Measurements from ENCODE around the gene CARD8. TPM values are rescaled to one million over a fixed set of nuclear protein-coding genes. Genes with fewer than 3 reads are reported as not detected.

Gene CARD8
- total RNA-seq, 1 experiment from 2014 or later: 23.0 TPM

DNA sequence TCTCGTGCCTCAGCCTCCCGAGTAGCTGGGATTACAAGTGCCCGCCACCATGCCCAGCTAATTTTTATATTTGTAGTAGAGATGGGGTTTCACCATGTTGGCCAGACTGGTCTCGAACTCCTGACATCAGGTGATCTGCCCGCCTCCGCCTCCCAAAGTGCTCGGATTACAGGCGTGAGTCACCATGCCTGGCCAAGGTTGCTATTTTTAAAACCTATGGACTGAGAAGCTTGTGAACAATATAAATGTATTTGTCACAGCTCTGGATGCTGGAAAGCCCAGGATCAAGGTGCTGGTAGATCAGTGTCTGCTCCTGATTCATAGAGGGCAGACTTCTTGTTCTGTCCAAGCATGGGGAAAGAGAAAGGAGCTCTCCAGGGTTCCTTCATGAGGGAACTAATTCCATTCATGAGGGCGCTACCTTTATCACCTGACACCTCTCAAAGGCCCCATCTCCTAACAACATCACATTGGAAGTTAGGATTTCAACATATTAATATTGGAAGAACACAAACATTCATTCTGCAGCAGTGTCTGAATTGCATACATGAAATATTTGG is 16.1 kb downstream of the CARD8 start:
- H3K4me1 Mint-ChIP-seq: peaks cover 8% of the 10 kb centered on the region
- CTCF ChIA-PET: interaction anchor here (0.6 kb wide), 1 partner anchor 27 kb away, joined by 3 read pairs; no protein-coding TSS in a partner anchor
- DNase-seq (ENCODE audit: low spot score) (no peak), ATAC-seq (no peak)
- H3K9me3 Mint-ChIP-seq: no peaks in the 10 kb centered on the region
- H3K27me3 Mint-ChIP-seq (ENCODE audit: low read depth): no peaks in the 10 kb centered on the region
- H3K27ac Mint-ChIP-seq: no peak overlapping the region
- peaks cover 18% of the 10 kb centered on the region for H3K36me3 Mint-ChIP-seq
- H3K4me3 Mint-ChIP-seq: no peak overlapping the region
- POLR2A ChIA-PET: no interaction called here
- TF ChIP-seq, protein P1, sequence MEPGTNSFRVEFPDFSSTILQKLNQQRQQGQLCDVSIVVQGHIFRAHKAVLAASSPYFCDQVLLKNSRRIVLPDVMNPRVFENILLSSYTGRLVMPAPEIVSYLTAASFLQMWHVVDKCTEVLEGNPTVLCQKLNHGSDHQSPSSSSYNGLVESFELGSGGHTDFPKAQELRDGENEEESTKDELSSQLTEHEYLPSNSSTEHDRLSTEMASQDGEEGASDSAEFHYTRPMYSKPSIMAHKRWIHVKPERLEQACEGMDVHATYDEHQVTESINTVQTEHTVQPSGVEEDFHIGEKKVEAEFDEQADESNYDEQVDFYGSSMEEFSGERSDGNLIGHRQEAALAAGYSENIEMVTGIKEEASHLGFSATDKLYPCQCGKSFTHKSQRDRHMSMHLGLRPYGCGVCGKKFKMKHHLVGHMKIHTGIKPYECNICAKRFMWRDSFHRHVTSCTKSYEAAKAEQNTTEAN (CRISPR knock-in tag; IDR thresholded peaks at IDR 0.05): no peak
- no peak for TF ChIP-seq ARID4B (CRISPR knock-in tag; IDR thresholded peaks at IDR 0.05; ENCODE audit: borderline replicate concordance)
- TF ChIP-seq ZSCAN18 (CRISPR knock-in tag; IDR thresholded peaks at IDR 0.05): no peak
- TF ChIP-seq ZNF532 (CRISPR knock-in tag; IDR thresholded peaks at IDR 0.05; ENCODE audit: borderline replicate concordance): no peak
- TF ChIP-seq ZNF416 (CRISPR knock-in tag; IDR thresholded peaks at IDR 0.05): no peak
- TF ChIP-seq, protein P2, sequence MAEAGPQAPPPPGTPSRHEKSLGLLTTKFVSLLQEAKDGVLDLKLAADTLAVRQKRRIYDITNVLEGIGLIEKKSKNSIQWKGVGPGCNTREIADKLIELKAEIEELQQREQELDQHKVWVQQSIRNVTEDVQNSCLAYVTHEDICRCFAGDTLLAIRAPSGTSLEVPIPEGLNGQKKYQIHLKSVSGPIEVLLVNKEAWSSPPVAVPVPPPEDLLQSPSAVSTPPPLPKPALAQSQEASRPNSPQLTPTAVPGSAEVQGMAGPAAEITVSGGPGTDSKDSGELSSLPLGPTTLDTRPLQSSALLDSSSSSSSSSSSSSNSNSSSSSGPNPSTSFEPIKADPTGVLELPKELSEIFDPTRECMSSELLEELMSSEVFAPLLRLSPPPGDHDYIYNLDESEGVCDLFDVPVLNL (CRISPR knock-in tag; IDR thresholded peaks at IDR 0.05; ENCODE audit: borderline replicate concordance, low read depth): no peak
- TF ChIP-seq IRF2 (CRISPR knock-in tag; IDR thresholded peaks at IDR 0.05; ENCODE audit: borderline replicate concordance, low read depth): no peak
- TF ChIP-seq NFATC4 (CRISPR knock-in tag; IDR thresholded peaks at IDR 0.05): no peak
- no peak for TF ChIP-seq ATF1 (CRISPR knock-in tag; IDR thresholded peaks at IDR 0.05)
- TF ChIP-seq E2F5 (CRISPR knock-in tag; IDR thresholded peaks at IDR 0.05): no peak
- TF ChIP-seq, protein P3, sequence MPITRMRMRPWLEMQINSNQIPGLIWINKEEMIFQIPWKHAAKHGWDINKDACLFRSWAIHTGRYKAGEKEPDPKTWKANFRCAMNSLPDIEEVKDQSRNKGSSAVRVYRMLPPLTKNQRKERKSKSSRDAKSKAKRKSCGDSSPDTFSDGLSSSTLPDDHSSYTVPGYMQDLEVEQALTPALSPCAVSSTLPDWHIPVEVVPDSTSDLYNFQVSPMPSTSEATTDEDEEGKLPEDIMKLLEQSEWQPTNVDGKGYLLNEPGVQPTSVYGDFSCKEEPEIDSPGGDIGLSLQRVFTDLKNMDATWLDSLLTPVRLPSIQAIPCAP (CRISPR knock-in tag; IDR thresholded peaks at IDR 0.05): no peak
- TF ChIP-seq, protein P4, sequence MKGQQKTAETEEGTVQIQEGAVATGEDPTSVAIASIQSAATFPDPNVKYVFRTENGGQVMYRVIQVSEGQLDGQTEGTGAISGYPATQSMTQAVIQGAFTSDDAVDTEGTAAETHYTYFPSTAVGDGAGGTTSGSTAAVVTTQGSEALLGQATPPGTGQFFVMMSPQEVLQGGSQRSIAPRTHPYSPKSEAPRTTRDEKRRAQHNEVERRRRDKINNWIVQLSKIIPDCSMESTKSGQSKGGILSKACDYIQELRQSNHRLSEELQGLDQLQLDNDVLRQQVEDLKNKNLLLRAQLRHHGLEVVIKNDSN (CRISPR knock-in tag; IDR thresholded peaks at IDR 0.05): no peak
- TF ChIP-seq, protein P5, sequence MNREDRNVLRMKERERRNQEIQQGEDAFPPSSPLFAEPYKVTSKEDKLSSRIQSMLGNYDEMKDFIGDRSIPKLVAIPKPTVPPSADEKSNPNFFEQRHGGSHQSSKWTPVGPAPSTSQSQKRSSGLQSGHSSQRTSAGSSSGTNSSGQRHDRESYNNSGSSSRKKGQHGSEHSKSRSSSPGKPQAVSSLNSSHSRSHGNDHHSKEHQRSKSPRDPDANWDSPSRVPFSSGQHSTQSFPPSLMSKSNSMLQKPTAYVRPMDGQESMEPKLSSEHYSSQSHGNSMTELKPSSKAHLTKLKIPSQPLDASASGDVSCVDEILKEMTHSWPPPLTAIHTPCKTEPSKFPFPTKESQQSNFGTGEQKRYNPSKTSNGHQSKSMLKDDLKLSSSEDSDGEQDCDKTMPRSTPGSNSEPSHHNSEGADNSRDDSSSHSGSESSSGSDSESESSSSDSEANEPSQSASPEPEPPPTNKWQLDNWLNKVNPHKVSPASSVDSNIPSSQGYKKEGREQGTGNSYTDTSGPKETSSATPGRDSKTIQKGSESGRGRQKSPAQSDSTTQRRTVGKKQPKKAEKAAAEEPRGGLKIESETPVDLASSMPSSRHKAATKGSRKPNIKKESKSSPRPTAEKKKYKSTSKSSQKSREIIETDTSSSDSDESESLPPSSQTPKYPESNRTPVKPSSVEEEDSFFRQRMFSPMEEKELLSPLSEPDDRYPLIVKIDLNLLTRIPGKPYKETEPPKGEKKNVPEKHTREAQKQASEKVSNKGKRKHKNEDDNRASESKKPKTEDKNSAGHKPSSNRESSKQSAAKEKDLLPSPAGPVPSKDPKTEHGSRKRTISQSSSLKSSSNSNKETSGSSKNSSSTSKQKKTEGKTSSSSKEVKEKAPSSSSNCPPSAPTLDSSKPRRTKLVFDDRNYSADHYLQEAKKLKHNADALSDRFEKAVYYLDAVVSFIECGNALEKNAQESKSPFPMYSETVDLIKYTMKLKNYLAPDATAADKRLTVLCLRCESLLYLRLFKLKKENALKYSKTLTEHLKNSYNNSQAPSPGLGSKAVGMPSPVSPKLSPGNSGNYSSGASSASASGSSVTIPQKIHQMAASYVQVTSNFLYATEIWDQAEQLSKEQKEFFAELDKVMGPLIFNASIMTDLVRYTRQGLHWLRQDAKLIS (CRISPR knock-in tag; IDR thresholded peaks at IDR 0.05; ENCODE audit: borderline replicate concordance): no peak
- no peak for TF ChIP-seq ZNF671 (CRISPR knock-in tag; IDR thresholded peaks at IDR 0.05)
- no peak for TF ChIP-seq MAX (CRISPR knock-in tag; IDR thresholded peaks at IDR 0.05)
- TF ChIP-seq MYBL2 (CRISPR knock-in tag; IDR thresholded peaks at IDR 0.05): no peak
- TF ChIP-seq SMAD4 (CRISPR knock-in tag; IDR thresholded peaks at IDR 0.05): no peak
